HUES48 (cell line): Measurements from ENCODE around the gene RETREG3.
A peak's percentile ranks its signal among the peaks of the same experiment; 100 is the strongest.

Experiments
- H3K27ac ChIP-seq: one replicate; pipeline ENCODE4 v1.7.0; 2013; ENCODE audit warnings: low read depth, low read length, inconsistent platforms
- H3K27me3 ChIP-seq: 2 replicates; pipeline ENCODE4 v1.6.1; 2013; ENCODE audit warnings: mild to moderate bottlenecking, low read length; ENCODE audit not compliant: control insufficient read depth, insufficient read depth
- H3K36me3 ChIP-seq: 2 replicates; pipeline ENCODE4 v1.6.1; 2013; ENCODE audit warnings: low read length; ENCODE audit not compliant: control insufficient read depth, insufficient read depth
- H3K4me1 ChIP-seq: 2 replicates; pipeline ENCODE4 v1.6.1; 2013; ENCODE audit warnings: mild to moderate bottlenecking, low read length; ENCODE audit not compliant: control insufficient read depth, insufficient read depth
- H3K4me3 ChIP-seq: 2 replicates; pipeline ENCODE4 v1.5.1; 2013; ENCODE audit warnings: mild to moderate bottlenecking, low read depth, low read length
- H3K9ac ChIP-seq: 2 replicates; pipeline ENCODE4 v1.6.1; 2013; ENCODE audit warnings: mild to moderate bottlenecking, low read depth, low read length, moderate library complexity
- H3K9me3 ChIP-seq: 2 replicates; pipeline ENCODE4 v1.6.1; 2013; ENCODE audit warnings: low read length; ENCODE audit not compliant: control insufficient read depth, insufficient read depth

The RETREG3 gene

GRCh38 chr17:42584880-42585279, 24.3 kb downstream of the RETREG3 start:
- peaks cover 87% of the 10 kb centered on the region for H3K36me3 ChIP-seq

GRCh38 chr17:42581744-42582270, 27.4 kb downstream of the RETREG3 start:
- peaks cover 3% of the 10 kb centered on the region for H3K4me1 ChIP-seq
- no peak overlapping the region for H3K9ac ChIP-seq
- no peak overlapping the region for H3K27ac ChIP-seq
- no peaks in the 10 kb centered on the region for H3K27me3 ChIP-seq
- no peaks in the 10 kb centered on the region for H3K9me3 ChIP-seq
- H3K36me3 ChIP-seq = peaks cover 66% of the 10 kb centered on the region
- no peak overlapping the region for H3K4me3 ChIP-seq

More at GRCh38 chr17:42584880-42585279, 24.3 kb downstream of the RETREG3 start:
- Histone ChIP-seq H3K27ac (no peak overlapping the region), H3K4me3 (no peak overlapping the region), H3K9ac (no peak overlapping the region), H3K9me3 (no peaks in the 10 kb centered on the region), H3K4me1 (no peaks in the 10 kb centered on the region), H3K27me3 (no peaks in the 10 kb centered on the region)

GRCh38 chr17:42579794-42580551, 29.2 kb downstream of the RETREG3 start:
- H3K4me1 ChIP-seq = peaks cover 3% of the 10 kb centered on the region
- H3K36me3 ChIP-seq = peaks cover 59% of the 10 kb centered on the region
- no peak overlapping the region for H3K27ac ChIP-seq
- no peak overlapping the region for H3K4me3 ChIP-seq
- H3K27me3 ChIP-seq = no peaks in the 10 kb centered on the region
- H3K9ac ChIP-seq = no peak overlapping the region
- no peaks in the 10 kb centered on the region for H3K9me3 ChIP-seq

GRCh38 chr17:42578282-42578869, 30.8 kb downstream of the RETREG3 start:
- Histone ChIP-seq H3K27ac (peak overlapping the region; percentile 77), H3K36me3 (peaks cover 59% of the 10 kb centered on the region)

GRCh38 chr17:42577532-42578281, 31.5 kb downstream of the RETREG3 start, which contains the start of gene PSMC3IP:
Gene PSMC3IP, minus strand, starts transcription at chr17:42577729. Its CDS starts 43 bp downstream, at chr17:42577686.
- Histone ChIP-seq H3K27ac (peak within 1 kb of the TSS; percentile 83), H3K9me3 (no peaks in the 10 kb centered on the region), H3K9ac (peak within 1 kb of the TSS; percentile 78), H3K27me3 (no peaks in the 10 kb centered on the region), H3K36me3 (peaks cover 59% of the 10 kb centered on the region), H3K4me1 (peaks cover 3% of the 10 kb centered on the region), H3K4me3 (peak within 1 kb of the TSS; percentile 76)

More at GRCh38 chr17:42578282-42578869, 30.8 kb downstream of the RETREG3 start:
- H3K4me1 ChIP-seq = peaks cover 3% of the 10 kb centered on the region
- peak overlapping the region; percentile 76 for H3K4me3 ChIP-seq
- no peaks in the 10 kb centered on the region for H3K9me3 ChIP-seq
- peak overlapping the region; percentile 52 for H3K9ac ChIP-seq
- H3K27me3 ChIP-seq = no peaks in the 10 kb centered on the region

GRCh38 chr17:42577140-42577531, 32.0 kb downstream of the RETREG3 start:
- Histone ChIP-seq H3K4me1 (peaks cover 3% of the 10 kb centered on the region), H3K4me3 (peak overlapping the region; percentile 76), H3K27me3 (no peaks in the 10 kb centered on the region), H3K36me3 (peaks cover 59% of the 10 kb centered on the region), H3K9ac (peak overlapping the region; percentile 78), H3K27ac (peak overlapping the region; percentile 83), H3K9me3 (no peaks in the 10 kb centered on the region)

- no peaks in the 10 kb centered on the region for H3K27me3 ChIP-seq
- H3K36me3 ChIP-seq = peaks cover 63% of the 10 kb centered on the region
- no peak overlapping the region for H3K27ac ChIP-seq
- H3K4me1 ChIP-seq = peaks cover 3% of the 10 kb centered on the region
- no peak overlapping the region for H3K4me3 ChIP-seq
- H3K9ac ChIP-seq = no peak overlapping the region
- H3K9me3 ChIP-seq = no peaks in the 10 kb centered on the region
Observed at GRCh38 chr17:42574463-42574862, 34.7 kb downstream of the RETREG3 start.

- Histone ChIP-seq H3K9ac (no peak overlapping the region), H3K9me3 (no peaks in the 10 kb centered on the region), H3K4me3 (no peak overlapping the region), H3K4me1 (no peaks in the 10 kb centered on the region), H3K27me3 (no peaks in the 10 kb centered on the region), H3K27ac (no peak overlapping the region), H3K36me3 (peaks cover 76% of the 10 kb centered on the region)
Observed at GRCh38 chr17:42573095-42573494, 36.1 kb downstream of the RETREG3 start.

- Histone ChIP-seq H3K9me3 (no peaks in the 10 kb centered on the region), H3K9ac (no peak overlapping the region), H3K4me3 (no peak overlapping the region), H3K27ac (no peak overlapping the region), H3K36me3 (peaks cover 76% of the 10 kb centered on the region), H3K4me1 (0 out of 2 replicates have a peak, but pooled peaks cover 3% of the 10 kb centered on the region), H3K27me3 (no peaks in the 10 kb centered on the region)
Observed at GRCh38 chr17:42571435-42572225, 37.5 kb downstream of the RETREG3 start.
